ENCODE measurements around the gene ACBD5.
"Not testable (repeated sequence)": the region's sequence is repeated elsewhere in the genome, so short reads cannot be mapped to it uniquely, and the experiment has no call there.

The ACBD5 gene

DNA sequence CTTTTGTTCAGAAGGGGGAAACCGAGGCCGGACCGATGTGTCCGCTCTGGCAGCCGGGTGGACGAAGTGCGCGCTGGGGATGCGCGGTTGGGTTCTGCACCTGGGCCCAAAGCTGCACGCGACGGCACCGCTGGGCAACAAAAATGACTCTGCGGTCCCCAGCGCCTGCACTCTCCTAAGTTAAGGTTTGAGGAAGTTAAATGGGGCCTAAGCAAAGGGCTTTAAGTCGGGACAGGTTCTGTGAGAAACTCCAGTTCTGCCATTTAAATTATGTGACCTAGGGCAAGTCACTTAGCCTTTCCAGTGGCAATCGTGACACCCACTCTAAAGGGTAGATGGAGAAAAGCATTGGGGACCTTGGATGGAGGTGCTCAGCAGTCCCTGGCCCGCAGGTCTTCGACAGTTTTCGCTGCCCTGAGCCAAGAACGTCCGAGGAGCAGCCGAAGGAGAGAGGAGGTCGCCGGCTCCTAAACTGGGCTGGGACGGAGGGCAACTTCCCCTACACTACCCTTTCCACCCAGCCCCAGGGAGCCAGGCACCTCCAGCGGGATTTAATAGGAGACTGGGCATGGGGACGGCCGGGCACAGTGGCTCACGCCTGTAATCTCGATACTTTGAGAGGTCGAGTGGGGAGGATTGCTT lies 534 bp upstream of the ACBD5 start:
- peak; percentile 12 for DNase-seq (ENCODE audit: low spot score)

DNA sequence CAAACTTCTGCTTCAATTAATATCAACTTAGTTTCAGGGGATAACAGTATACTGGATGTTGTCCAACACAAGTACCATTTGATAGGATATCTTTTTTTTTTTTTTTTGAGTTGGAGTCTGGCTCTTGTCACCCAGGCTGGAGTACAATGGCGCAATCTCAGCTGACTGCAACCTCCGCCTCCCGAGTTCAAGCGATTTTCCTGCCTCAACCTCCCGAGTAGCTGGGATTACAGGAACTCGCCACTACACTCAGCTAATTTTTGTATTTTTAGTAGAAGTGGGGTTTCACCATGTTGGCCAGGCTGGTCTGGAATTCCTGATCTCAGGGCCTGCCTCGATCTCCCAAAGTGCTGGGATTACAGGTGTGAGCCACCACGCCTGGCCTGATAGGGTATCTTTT lies 3.1 kb downstream of the ACBD5 start:
- DNase-seq (ENCODE audit: low spot score) = not testable (repeated sequence)

DNA sequence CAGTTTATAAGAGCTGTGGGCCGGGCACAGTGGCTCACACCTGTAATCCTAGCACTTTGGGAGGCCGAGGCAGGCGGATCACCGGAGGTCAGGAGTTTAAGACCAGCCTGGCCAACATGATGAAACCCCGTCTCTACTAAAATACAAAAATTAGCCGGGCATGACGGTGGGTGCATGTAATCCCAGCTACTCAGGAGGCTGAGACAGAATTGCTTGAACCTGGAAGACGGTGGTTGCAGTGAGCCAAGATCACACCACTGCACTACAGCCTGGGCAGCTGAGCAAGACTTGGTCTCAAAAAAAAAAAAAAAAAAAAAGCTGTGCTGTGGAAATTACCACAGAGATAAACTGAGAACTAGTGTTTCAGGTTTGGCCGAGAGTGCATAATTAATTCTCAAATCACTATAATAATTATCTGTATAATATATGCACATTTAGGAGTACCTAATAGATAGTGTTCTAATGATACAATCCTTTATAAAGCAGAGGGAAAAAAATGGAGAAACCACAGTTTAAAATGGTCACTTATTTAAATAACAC lies 3.9 kb downstream of the ACBD5 start:
- DNase-seq (ENCODE audit: low spot score) = not testable (repeated sequence)

DNA sequence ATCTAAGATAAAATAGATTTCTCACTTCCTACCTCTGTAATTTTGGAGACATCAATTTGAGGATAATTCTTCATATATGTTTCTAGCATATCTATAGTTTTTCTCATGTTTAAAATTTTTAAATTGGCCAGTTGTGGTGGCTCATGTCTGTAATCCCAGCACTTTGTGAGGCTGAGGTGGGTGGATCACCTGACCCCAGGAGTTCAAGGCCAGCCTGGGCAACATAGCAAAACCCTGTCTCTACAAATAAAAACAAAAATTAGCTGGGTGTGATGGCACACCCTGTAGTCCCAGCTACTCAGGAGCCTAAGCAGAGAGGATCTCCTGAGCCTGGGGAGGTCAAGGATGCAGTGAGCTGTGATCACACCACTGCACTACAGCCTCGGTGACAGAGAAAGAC lies 4.9 kb downstream of the ACBD5 start:
- no peak for DNase-seq (ENCODE audit: low spot score)

DNA sequence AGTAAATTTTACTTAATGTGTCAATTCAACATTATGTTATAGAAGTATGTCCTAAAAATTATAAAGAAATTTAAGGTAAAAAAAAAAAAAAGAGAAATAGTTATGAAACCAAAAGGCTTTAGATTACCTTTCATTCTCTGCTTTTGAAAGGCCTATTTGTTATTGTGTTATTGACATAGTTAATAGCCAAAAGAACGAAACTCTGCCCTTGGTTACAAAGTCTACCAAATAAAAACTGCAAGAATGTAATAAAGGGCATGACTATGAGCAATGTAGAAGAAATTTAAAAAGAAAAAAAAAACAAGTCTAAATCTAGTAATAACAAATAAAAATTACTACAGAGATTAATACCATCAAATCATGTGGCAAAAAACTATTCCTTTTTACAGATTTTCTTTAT lies 10.6 kb downstream of the ACBD5 start:
- no peak for DNase-seq (ENCODE audit: low spot score)

DNA sequence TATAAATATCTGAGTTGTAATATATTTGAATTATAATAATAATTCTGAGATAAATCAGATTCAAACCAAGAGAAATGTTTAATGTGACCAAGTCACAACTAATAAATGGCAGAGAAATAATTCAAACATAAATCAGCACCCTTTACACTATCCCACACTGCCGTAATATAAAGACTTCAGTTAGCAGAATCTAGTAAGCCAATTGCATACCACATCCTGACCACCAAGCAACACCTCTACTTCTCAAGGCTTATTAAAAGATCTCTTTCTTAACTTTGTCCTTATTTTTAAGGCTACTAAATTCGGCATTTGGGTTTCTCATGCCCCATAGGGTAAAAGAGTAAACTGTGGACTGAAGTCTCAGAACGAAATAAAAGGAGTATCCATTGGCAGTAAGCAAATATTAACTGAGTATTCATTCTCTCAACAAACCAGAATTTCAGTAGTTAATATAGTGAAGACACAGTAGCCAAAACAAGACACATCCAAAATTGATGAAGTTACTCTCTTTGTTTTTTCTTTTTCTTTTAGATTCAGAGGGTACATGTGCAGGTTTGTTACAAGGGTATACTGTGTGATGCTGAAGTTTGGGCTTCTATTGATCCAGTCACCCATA lies 14.8 kb downstream of the ACBD5 start:
- DNase-seq (ENCODE audit: low spot score) = no peak

DNA sequence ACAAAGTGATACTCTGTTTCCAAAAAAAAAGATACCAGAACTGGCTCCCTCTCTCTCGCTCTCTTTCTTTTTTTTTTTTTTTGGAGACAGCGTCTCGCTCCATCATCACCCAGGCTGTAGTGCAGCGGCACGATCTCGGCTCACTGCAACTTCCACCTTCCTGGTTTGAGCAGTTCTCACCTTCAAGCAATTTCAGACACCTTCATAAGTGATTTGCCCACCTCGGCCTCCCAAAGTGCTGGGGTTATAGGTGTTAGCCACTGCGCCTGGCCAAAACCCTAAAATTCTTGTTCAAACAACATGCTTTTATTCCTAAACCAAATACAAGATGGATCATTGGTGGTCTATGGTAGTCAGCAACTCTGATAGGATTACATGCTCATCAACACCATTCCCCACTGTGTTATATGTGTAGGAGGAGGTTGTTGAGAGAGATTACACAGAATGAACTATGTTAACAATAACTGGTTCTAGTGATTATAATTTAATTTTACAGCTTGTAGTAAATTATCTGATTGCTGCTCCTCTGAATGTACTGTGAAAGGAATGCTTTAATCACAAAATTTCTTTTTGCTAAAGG lies 15.5 kb downstream of the ACBD5 start:
- DNase-seq (ENCODE audit: low spot score) = no peak

DNA sequence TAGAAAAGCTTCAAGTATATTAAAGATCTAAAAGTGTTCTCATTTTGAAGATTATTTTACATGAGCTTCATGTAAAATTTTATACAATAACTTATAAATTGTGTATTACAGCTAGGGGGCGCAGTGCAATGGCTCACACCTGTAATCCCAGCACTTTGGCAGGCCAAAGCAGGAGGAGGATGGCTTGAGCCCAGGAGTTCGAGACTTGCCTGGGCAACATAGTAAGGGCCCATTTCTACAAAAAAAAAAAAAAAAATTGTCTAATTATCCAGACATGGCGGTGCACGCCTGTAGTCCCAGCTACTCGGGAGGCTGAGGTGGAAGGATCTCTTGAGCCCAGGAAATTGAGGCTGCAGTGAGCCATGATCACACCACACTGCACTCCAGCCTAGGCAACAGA lies 16.6 kb downstream of the ACBD5 start:
- DNase-seq (ENCODE audit: low spot score) = no peak

DNA sequence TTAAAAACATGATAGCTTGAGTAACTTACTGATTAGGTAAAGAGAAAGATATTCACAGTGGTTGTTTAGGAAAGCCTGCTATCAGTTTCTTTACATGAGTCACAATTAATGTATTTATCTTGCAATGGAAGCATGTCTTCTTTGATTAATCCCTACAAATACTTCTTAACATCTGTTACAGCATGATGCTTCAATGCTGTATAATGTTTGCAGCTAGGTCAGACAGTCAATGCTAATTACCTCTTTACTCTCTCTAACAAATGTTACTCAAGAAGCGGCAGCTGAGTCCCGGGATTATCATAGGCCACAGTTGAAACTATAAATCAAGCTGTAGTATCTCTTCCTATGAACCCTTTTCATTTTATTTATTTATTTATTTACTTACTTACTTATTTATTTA lies 33.2 kb downstream of the ACBD5 start:
- no peak for DNase-seq (ENCODE audit: low spot score)

DNA sequence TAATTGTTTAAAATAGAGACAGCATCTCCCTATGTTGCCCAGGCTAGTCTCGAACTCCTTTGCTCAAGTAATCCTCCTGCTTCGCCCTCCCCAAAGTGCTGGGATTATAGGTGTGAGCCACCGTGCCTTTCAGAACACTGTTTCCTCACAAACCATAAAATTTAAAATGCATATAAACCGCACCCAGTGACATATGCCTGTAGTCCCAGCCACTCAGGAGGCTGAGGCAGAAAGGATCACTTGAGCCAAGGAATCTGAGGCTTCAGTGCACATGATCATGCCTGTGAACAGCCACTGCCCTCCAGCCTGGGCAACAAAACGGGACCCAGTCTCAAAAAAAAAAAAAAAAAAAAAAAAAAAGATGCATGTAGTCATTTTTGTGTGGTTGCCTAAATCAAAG lies 36.8 kb downstream of the ACBD5 start:
- DNase-seq (ENCODE audit: low spot score) = no peak

DNA sequence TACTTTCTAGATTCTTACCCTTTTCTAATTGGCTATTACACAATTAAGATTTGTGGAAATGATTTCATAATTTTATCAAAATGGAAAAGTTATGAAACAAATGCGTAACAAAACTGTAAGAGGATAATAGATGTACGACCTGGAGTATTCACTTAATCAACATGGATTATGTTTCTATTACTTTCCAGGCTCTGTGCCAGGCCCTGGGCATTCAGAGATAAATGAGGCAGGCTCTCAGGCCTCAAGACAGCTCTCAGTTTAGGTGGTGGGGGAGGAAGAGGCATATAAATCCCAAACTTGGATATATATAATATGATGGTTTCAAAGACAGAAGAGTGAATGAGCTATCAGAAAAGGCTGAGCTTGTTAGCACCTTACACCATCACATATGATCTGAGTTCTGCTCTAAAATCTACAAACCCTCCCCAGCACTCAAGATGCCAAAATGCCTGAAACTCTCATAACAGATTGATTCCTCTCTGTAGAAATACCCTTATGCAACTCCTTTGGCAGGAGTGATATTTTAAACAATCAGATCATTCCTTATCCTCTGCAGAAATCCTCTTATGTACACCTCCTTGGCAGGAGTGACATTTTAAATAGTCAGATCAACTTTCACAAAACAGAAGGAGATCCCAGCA lies 42.5 kb downstream of the ACBD5 start:
- DNase-seq (ENCODE audit: low spot score) = no peak

DNA sequence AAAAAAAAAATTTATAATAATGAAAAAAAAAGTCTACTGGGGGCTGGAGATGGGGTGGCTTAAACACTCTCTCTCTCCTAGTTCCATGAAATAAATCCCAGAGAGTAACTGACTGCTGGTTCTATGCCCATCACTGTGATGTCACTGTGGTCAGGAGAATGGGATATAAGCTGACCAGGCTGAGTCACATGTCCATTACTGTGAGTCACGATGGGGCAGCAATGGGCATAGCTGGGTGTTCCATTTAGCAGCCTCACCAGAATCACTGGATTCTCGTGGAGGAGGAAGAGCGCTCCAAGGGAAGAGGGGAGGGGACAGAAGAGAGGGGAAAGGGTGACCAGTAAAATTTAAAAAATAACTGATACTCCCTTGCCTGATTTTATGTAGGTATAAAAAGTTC lies 48.3 kb downstream of the ACBD5 start:
- peak; percentile 82 for DNase-seq (ENCODE audit: low spot score)

DNA sequence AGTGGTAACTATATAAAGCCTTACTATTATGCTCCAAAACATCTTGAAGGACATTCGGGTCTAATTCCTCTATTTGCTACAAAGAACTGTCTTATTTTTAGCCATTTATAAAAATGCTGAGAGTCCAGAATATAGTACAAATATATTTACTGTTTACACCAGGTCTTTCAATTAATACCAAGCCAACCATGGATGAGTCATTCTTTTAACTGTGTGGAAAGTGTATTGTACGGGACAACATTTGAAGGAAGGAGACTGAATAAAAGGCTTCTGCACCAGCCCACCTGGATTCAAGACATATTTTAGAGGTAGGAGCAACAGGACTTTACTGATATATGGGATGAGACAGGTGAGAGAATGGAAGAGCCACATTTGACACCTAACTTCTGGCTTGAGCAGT lies 50.1 kb downstream of the ACBD5 start:
- no peak for DNase-seq (ENCODE audit: low spot score)

DNA sequence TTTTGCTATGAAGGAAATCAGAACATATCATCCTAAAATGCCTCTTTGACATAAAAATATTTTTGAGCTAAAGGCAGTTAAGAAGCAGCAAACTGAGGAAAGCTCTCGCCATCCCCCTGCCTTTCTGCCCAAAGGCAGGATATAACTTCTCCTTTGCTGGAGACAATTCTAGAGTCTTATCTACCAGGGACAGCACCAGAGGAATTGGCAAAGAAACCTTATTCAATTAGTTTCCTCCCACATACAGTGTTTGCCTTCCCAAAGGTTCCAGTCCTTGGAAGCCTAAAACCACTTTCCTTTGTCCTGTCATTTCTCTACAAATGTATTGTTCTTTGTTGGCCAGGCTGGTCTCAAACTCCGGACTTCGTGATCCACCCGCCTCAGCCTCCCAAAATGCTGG lies 51.7 kb downstream of the ACBD5 start:
- no peak for DNase-seq (ENCODE audit: low spot score)

DNA sequence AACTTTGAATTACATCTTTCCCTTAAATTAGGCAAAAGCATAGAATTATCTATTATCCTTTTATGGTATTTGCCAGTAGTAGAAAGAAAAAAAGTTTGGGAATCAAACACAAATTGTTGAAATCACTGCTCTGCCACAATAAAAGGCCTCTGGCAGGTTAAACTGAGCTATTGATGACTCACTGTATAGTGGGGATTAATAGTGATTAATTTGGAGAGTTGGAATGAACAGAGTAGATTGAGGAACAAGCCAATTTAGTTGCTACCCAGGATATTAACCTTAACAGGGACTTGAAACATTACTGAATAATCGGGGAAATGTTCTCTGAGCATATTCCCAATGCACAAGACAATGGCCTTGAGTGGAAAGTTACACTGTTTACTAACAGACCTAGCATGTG lies 52.3 kb downstream of the ACBD5 start:
- DNase-seq (ENCODE audit: low spot score) = no peak

DNA sequence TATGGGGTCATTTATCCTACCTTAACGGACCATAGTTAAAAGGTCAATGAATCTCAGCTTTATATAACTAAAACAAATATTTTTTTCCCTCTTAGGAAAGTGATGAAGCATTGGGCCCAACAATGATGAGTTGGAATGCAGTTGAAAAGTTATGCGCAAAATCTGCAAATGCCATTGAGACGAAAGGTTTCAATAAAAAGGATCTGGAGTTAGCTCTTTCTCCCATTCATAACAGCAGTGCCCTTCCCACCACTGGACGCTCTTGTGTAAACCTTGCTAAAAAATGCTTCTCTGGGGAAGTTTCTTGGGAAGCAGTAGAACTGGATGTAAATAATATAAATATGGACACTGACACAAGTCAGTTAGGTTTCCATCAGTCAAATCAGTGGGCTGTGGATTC lies 70.7 kb downstream of the ACBD5 start:
- no peak for DNase-seq (ENCODE audit: low spot score)

DNA sequence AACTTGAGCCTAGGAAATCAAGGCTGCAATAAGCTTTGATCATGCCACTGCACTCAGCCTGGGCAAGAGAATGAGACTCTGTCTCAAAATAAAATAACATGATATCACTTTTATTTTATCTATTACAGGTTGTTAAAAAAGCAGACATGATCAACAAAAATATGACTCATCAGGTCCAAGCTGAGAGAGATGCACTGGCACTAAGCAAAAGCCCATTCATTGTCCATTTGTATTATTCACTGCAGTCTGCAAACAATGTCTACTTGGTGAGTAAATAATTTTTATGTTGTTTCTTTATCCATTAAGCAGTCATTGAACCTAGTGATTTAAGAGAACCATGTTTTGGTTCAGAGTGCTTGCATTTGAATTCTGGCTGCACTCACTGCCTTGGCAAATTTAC lies 82.2 kb downstream of the ACBD5 start:
- DNase-seq (ENCODE audit: low spot score) = no peak

DNA sequence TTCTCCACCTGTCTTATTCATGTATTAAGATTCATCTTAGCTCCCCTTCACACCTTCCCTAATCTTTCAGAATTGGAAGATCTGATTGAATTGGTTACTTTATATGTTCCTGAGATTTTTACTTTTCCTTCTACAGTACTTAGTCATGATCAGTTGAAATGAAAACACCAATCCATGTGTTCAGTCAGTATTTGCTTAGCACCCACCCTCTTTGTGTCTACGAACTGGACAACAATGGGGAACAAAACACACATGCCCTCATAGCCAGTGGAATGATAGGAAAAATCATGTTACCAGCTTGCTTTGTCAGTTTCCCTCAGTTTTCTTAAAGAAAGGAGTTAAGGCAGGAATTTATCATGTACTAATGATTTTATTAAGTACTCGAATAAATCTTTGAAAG lies 83.4 kb downstream of the ACBD5 start:
- no peak for DNase-seq (ENCODE audit: low spot score)

DNA sequence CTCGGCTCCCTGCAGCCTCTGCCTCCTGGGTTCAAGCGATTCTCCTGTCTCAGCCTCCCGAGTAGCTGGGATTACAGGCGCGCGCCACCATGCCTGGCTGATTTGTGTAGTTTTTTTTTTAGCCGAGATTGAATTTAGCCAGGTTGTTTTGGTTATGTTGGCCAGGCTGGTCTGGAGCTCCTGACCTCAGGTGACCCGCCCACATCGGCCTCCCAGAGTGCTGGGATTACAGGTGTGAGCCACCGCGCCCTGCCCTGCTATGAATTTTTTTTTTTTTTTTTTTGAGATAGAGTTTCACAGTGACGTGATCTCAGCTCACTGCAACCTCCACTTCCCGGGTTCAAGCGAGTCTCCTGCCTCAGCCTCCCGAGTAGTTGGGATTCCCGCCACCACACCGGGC lies 84.0 kb downstream of the ACBD5 start:
- not testable (repeated sequence) for DNase-seq (ENCODE audit: low spot score)

DNA sequence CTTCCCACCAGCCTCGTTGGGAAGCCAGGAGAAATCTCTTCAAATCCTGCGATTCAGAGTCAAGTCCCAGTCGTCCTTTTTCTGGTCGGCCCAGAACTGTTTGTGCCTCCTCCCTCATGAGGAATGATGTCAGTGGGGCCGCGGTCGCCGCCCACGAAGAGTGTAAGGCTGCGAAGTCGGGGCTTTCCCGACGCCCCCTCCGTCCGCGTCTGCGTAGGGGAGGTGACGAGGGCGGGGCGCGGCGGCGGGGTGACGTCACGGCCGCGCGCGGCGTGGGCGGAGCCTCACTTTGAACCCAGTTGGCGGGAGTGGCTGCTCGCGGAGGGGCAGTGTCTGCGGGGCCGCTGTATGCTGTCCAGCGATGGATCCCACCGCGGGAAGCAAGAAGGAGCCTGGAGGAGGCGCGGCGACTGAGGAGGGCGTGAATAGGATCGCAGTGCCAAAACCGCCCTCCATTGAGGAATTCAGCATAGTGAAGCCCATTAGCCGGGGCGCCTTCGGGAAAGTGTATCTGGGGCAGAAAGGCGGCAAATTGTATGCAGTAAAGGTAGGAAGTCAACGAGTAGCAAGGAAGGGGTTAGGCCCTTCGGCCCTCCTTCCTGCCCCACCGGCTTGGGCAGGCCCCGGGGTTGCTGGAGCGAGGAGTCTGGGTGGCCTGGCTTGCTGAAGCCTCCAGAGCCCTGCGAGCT lies 85.4 kb downstream of the ACBD5 start, which contains the start of gene MASTL:
Gene MASTL, plus strand, starts transcription at position 287 of the 689 bp plus-strand sequence. Its CDS starts 75 bp downstream, at position 362.
- DNase-seq (ENCODE audit: low spot score) = peak; percentile 97

DNA sequence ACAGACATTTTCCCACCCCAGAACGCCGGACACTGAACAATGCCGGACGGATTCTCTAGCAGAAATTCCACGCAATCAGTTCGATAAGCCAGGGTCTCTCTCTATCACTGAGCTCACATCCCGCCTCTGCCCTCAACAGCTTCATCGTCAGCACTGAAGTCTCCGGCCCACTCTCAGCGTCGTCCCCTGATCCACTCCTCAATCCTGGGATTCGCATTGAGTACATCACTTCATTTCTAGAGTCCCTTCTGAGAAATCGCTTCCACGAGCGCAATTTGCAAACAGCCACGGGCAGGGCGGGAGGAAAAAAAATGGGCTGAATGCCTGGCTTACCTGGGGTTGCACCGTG lies 86.8 kb downstream of the ACBD5 start:
- DNase-seq (ENCODE audit: low spot score) = peak; percentile 27

DNA sequence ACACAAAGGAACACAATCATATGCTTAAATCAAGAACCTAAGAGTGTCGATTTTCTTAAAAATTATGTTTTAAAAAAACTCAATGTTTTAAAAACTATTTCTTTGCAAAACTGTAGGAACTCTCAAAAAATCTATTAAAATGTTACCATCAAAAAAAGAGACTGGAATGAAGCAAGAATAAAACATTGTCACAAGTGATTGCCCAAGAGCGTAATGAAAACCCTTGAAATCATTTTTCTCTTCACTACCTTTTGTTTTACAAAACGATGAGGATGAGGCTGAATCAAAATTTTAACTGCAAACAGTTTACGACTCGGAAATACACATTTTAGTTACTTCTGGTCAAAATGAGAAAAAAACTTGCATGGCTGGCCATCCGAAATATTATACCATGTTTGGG lies 87.3 kb downstream of the ACBD5 start:
- DNase-seq (ENCODE audit: low spot score) = no peak

DNA sequence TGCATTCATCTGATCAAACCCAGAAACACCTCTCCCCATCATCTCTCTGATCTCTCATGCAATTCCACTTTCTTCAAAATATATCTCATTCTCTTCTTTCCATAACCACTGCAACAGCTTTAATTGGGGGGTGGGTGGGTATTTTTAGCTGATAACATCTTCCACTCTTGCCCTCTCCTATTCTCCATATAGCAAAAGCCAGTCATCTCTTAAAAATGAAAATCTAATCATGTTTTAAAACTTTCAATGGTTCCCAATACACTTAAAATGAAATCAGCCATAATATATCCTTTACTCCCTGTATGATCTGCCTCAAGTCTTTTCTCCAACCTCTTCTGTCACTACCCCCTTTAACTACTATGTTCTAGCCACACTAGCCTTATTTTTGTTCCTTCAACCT lies 87.9 kb downstream of the ACBD5 start:
- DNase-seq (ENCODE audit: low spot score) = no peak

Measured in AG08396 (cell line).